ENCODE results near the gene SVEP1.

- no peak for TF ChIP-seq CTCF (conservative IDR thresholded peaks at IDR 0.05)
- TF ChIP-seq ZFX (IDR thresholded peaks at IDR 0.05) = no peak
Observed at GRCh38 chr9:110464321-110464720, 115.2 kb downstream of the SVEP1 start.
